HS-27A (cell line): ENCODE measurements around the gene MYO5B.

Experiments used
- DNase-seq: peaks from one replicate; pipeline ENCODE4 v3.0.0-alpha.2; 2012; ENCODE audit warnings: low read depth, missing footprints

Gene MYO5B

DNA sequence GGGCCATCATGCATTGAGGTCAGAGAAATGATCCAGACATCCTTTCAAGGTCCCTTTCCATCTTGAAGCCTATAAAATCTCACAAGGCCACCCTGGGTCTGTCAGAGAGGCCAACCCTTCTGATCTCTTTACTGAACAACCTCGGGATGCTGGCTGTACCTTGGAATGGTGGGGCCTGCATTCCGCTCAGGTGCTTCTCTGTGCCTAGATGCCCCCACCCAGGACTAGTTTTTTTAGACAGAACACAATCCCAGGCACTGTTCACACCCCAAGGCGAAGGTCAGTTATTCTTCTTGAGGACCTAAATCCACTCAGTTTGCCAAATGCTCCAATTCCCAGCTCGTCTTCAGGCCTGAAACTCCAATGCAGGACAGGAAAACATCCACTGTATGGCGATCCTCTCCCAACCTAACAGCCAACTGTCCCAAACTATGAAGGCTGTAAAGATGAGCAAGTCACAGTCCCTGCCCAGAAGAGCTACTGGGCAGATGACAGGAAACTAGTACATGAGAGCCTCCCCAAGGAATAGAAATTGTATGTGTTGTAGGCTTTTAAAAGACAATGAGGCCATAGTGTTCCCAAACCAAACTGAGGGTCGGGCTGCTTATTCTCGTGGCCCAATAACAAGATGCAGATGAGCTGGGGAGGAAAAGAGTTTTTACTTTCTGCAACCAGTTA, 227.2 kb downstream of the MYO5B start:
- DNase-seq: no peak

- DNase-seq: no peak
Observed at GRCh38 chr18:49967171-49967570, 227.8 kb downstream of the MYO5B start.

DNA sequence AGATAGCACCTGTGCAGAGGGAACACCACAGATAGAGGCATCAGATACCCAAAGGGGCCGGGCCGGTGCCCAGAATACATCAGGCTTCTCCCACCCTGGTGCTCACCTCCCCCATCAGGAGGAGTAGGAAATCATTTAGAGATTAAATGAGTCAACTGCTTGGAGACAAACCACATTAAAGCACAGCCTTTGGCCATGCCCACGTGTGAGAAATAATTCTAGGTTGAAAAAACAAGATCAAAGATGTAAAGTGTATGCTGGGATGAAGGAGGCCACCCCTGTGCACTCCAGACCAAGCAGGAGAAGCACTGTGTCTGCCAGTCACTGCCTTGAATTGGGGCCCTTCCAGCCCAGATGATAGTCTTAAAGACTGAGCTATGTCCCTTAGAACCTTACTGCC, 228.9 kb downstream of the MYO5B start:
- DNase-seq: no peak

GRCh38 chr18:49963217-49963616, 231.7 kb downstream of the MYO5B start:
- no peak for DNase-seq

GRCh38 chr18:49961271-49961670, 233.7 kb downstream of the MYO5B start:
- no peak for DNase-seq

GRCh38 chr18:49960376-49960775, 234.6 kb downstream of the MYO5B start:
- DNase-seq: no peak

DNA sequence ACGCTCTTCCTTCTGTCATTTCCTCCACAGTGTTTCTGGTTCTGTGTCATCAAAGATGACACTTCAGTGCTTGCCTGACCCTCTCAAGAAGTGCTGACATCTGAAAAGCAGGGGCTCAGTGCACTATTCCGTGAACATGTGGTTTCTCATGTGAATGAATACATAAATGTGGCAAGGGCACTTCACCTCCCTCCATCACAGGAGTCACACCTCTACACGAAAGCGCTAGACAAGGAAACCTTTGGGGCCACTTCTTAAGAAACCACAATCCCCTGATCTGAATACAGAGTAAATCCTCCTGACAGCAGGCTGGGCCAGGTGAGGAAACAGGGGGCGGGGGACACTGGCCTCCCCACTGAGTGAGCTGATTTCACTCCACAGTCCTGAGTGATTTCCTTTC, 235.8 kb downstream of the MYO5B start:
- no peak for DNase-seq

DNA sequence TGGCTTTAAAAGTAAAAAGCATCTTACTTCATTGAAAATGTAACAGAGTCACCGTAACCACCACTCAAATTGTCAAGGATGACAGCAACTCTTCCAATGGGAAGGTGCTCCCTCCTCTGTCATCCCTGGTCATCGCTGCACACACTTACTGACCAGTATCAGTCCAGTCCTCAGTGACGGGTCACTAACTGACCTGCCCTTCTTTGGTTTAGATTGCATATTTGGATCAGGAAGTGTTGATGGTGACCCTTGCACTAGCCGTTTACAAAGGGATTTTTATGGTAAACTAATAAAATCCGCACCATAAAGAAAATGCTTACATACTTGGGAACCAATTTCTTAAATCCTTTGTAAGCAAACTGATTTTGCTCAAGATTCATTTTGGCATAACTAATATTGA, 239.7 kb downstream of the MYO5B start:
- DNase-seq: no peak

DNA sequence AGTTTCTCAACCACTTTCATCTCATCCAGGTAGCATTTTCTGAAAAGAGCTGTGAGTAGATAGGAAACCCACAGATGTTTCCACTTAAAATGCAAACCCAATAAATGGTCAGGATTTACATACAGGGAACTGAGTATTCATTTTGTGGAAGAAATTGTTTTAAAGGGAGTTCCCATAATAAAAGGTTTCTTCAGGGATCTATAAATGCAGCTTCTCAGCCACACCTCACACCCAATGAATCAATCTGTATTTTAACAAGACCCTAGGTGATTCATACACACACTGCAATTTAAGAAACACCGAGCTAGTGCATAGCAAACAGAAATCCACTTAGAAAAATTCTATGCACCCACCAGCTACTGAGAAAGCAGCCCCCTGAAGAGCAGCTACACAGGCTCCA, 241.6 kb downstream of the MYO5B start:
- no peak for DNase-seq

- no peak for DNase-seq
Observed at GRCh38 chr18:49949951-49950395, 245.0 kb downstream of the MYO5B start.

GRCh38 chr18:49948975-49949374, 246.0 kb downstream of the MYO5B start:
- DNase-seq: no peak

DNA sequence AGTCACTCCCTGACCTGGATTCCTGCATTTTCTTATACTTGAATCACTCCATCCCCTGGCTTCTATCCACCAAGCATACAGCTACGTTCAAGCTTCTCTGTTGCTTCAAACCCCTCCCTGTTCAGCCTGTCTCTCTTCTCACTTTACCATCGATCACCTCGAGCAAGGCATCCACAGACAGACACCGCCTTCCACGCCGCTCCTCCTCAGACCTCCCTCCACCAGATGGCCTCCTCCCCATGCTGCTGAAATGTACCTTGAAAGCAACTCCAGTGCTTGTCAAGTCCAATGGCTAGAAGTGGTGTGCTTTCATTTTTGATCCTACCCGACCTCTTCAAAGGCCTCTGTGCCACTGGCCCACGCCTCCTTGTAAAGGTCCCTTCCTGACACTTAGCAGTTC, 250.3 kb downstream of the MYO5B start:
- DNase-seq: no peak

GRCh38 chr18:49936821-49937220, 258.1 kb downstream of the MYO5B start:
- DNase-seq: no peak

DNA sequence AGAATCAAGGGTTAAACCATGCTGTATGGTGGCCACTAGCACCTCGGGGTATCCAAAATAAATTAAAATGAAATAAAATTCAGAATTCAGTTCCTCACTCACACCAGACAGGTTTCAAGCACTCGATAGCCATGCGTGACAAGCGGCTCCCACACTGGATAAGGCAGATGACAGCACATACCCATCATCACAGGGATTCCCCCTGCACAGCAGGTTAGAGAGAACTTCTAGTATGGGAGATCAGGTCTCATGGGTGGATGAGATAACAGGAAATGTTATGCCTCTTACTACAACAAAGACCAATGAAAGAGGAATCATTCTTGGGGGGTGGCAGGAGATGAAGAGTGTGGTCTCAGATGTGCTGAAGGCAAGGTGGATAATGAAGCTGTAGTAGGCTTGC, 259.7 kb downstream of the MYO5B start:
- no peak for DNase-seq

DNA sequence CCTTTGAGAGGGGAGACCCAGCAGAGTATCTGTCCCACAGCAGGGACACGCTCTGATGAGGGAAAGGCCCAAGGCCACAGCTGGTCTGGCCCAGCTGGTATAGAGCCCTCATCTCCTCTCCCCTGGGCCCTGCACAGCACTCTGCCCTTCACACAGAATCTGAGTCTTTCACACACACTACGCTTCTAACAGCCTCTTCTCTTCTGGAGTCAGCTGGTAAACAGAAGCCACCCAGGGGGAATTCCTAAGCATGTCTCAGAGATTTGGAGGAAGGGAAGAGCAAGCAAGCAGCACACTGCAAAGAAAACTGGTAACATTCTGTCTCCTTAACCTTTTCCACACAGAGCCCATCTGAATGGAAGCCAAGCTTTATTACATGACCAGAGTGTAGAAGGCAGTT, 260.5 kb downstream of the MYO5B start:
- DNase-seq: no peak

DNA sequence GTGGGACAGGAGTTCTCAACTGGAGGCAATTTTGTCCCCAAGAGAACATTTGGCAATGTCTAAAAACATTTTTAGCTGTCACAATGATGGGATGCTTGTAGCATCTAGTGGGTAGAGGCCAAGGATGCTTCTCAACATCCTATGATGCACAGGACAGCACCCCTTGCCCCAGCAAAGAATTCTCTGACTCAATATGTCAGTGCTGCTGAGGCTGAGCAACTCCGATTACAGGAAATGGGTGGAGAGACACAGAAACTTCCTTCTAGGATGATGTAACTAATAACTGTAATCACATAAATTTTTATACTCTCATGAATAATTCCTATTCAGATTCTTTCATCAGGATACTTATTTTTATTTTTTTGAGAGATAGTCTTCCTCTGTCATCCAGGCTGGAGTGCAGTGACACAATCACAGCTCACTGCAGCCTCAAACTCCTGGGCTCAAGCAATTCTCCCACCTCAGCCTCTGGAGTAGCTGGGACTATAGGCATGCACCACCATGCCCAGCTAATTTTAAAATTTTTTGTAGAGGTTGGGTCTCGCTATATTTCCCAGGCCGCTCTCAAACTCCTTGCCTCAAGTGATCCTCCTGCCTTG, 261.3 kb downstream of the MYO5B start:
- DNase-seq: no peak

- DNase-seq: no peak
Observed at GRCh38 chr18:49931760-49932159, 263.2 kb downstream of the MYO5B start.

GRCh38 chr18:49931179-49931578, 263.8 kb downstream of the MYO5B start:
- DNase-seq: no peak

DNA sequence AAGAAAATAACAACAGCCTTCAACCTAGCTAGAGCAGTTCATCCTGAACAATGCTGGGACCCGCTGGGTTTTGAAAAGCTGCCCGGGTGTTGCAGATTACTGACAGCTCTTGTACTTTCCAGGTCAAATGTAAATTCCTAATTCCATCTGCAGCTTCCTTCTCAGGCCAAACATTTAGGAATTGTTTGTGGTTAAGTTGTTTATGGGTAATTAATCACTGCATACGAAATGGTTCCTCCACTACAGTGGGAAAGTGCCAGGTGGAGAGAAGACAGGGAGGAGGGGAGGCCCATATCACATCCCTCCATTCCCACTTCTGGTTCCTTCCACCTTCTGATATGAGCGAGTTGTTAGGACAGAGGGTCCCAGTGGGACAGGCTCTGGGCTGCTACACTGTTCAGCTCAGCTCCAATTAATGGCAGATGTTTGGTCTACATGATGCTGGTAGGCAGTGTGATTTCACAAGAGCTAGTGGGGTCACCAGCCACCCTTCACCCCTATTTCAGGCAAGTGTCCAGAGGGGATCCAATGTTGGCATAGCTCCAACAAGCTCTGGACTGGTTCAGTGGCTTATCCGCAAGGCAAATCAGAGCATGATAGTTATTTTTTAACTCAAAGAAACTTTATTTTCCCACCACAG, 268.7 kb downstream of the MYO5B start:
- DNase-seq: no peak

GRCh38 chr18:49924293-49924983, 270.5 kb downstream of the MYO5B start:
- DNase-seq: no peak

- no peak for DNase-seq
Observed at GRCh38 chr18:49922228-49922627, 272.7 kb downstream of the MYO5B start.

DNA sequence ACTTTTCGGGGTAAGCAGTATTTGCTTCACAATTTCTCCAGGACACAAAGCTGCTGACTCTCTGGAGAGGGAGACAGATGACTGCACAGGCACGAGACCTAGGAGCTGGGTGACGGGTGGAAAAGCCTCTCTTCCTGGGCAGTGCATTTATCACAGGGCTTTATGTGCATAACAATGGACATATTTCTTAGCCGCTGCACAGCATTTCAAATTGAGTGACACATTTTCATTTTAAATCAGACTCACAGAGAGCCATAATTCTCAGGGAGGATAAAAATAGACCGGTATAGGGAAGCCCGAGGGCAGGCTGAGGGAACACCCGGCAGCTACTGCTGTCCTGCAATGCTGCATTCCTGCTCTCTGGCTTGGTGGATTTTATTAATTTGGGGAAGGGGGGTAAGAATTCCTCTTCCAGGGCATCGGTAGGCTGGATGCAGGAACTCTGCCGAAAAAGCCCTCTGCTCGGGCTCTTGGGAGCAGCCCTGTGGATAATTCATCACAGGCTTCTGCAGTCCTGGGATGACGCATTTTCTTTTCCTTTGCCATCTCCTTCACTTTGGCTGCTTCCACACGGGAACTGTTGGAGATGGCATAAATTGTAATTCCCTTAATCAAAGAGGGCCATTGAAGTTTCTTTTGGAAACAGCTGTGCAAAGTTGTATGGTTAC, 273.5 kb downstream of the MYO5B start:
- DNase-seq: no peak
